KMS-11 (cell line): ENCODE results near the gene WIPI1.
A peak's percentile ranks its signal among the peaks of the same experiment; 100 is the strongest.

Experiments
- H2AFZ ChIP-seq: fragments of 200-600 bp; sonication (generic); 2 replicates; pipeline ENCODE4 v1.6.1; 2016; ENCODE audit warnings: antibody characterized with exemption, mixed run types, low read depth
- H3K27ac ChIP-seq: fragments of 200-600 bp; sonication (generic); 2 replicates; pipeline ENCODE4 v1.6.1; 2016; ENCODE audit warnings: mild to moderate bottlenecking, mixed run types
- H3K27me3 ChIP-seq: fragments of 200-600 bp; sonication (generic); 2 replicates; pipeline ENCODE4 v1.6.1; 2017; ENCODE audit warnings: mild to moderate bottlenecking, low read depth, mixed run types, moderate library complexity; ENCODE audit not compliant: insufficient read depth
- H3K36me3 ChIP-seq: fragments of 200-600 bp; sonication (generic); 2 replicates; pipeline ENCODE4 v1.6.1; 2017; ENCODE audit warnings: mild to moderate bottlenecking, mixed run types; ENCODE audit not compliant: insufficient read depth
- H3K4me1 ChIP-seq: fragments of 200-600 bp; sonication (generic); 2 replicates; pipeline ENCODE4 v1.6.1; 2016; ENCODE audit warnings: mild to moderate bottlenecking, low read depth, mixed run types; ENCODE audit not compliant: poor library complexity, severe bottlenecking
- H3K4me2 ChIP-seq: fragments of 200-600 bp; sonication (generic); 2 replicates; pipeline ENCODE4 v1.7.0; 2016; ENCODE audit warnings: mild to moderate bottlenecking, mixed run types
- H3K4me3 ChIP-seq: fragments of 200-600 bp; sonication (generic); IDR thresholded peaks from 2 replicates; pipeline ENCODE4 v1.6.1; 2017; ENCODE audit warnings: low read depth, low read length, mixed read lengths; ENCODE audit not compliant: insufficient read depth
- H3K79me2 ChIP-seq: fragments of 200-600 bp; sonication (generic); 2 replicates; pipeline ENCODE4 v1.6.1; 2016; ENCODE audit warnings: low read depth, mixed run types; ENCODE audit not compliant: insufficient read depth
- H3K9ac ChIP-seq: fragments of 200-600 bp; sonication (generic); 2 replicates; pipeline ENCODE4 v1.6.1; 2016; ENCODE audit warnings: mild to moderate bottlenecking, mixed run types
- H4K20me1 ChIP-seq: fragments of 200-600 bp; sonication (generic); 2 replicates; pipeline ENCODE4 v1.6.1; 2016; ENCODE audit warnings: mild to moderate bottlenecking, mixed run types; ENCODE audit not compliant: insufficient read depth
- CTCF ChIP-seq: fragments of 200-600 bp; sonication (generic); conservative IDR thresholded peaks from 2 replicates; pipeline ENCODE4 v1.6.1; 2017; ENCODE audit warnings: low read depth, mild to moderate bottlenecking, antibody characterized with exemption, low read length, moderate library complexity, mixed read lengths

The WIPI1 gene

DNA sequence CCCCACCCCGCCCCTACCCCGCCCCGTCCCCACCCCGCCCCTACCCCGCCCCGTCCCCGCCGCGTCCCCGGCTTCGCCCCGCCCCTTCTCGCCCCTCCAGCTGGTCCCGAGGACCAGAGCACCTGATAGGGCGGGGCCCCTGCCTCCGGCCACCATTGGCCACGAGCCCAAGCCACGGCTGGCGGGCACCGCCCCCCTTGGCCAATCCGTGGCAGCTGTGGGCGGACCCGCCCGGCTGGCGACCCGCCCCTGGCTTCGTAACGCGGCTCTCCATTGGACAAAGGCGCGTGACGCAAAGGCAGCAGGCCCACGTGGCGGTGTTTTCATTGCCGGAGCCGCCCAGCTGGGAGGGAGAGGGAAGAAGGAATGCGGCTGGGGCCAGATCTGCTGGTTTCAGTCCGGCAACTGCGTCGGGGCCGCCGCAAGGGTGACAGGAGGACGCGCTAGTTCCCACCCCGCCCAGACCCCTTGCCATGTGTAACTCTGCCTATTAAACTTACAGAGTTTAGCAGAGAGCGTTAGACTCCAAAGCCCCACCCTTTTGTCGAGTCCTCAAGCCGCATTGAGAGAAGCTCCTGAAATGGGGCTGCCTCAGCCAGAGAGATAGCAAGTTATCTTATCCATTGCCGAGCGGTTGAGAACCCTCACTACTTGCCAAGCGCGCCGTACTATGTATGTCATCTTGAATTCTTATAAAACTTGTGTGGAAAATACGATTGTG, 403 bp upstream of the WIPI1 start:
- H3K36me3 ChIP-seq: no peaks in the 10 kb centered on the region
- H4K20me1 ChIP-seq: no peaks in the 10 kb centered on the region
- H3K79me2 ChIP-seq: peaks cover 5% of the 10 kb centered on the region; the same call in 1 of the 2 replicates
- no peak overlapping the region for H3K4me3 ChIP-seq
- H3K27ac ChIP-seq: peak overlapping the region; percentile 67; the same call in 1 of the 2 replicates
- H3K4me1 ChIP-seq: peaks cover 63% of the 10 kb centered on the region
- no peaks in the 10 kb centered on the region for H3K27me3 ChIP-seq
- peak overlapping the region; percentile 39; the same call in 1 of the 2 replicates for H3K9ac ChIP-seq
- H2AFZ ChIP-seq: peak overlapping the region; percentile 18; the same call in 1 of the 2 replicates
- no peak for TF ChIP-seq CTCF
- peak overlapping the region; percentile 68 for H3K4me2 ChIP-seq

DNA sequence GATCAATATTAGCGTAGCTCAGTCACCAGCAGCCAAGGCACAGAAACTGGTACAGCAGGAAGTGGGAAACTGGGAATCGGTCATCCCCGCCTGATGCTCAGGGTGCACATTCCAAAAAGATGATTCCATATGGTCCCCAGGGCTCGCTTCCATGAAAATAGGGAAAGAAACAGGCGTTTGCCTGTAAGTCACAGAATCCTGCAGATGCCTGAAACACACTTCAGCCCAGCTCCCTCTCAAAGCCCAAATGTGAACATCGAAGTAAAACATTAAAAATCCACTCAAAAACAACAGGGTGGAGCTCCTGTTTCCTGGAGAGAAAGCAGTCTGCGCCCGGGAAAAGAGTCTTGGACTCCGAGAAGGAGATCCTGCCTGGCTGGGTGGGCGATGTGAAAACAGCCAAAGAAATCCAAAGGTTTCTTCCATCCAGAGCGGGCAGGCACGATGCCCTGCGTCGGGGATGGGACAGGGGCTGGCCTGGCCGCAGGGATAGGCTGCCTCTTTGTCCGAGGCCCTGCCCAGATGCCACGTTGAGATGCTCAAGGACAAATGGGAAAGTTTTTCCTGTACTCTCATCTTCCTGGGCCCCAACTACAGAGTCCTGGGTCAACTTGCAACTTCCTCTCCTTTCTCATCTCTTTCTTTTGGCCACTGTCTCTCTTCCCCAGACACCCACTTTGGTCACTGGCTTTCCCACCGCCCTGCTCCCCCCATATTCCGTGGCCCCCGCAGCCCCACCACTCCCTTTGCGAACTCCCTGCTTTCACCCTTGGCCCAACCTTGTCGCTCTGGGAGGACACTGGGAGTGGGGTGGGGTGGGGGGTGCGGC, 743 bp downstream of the WIPI1 start:
- peak overlapping the region; percentile 59 for H3K9ac ChIP-seq
- no peak overlapping the region for H3K4me3 ChIP-seq
- H3K4me1 ChIP-seq: peaks cover 51% of the 10 kb centered on the region
- H3K36me3 ChIP-seq: no peaks in the 10 kb centered on the region
- no peak for TF ChIP-seq CTCF
- peak overlapping the region; percentile 64 for H2AFZ ChIP-seq
- H3K4me2 ChIP-seq: peak overlapping the region; percentile 93
- no peaks in the 10 kb centered on the region for H4K20me1 ChIP-seq
- no peaks in the 10 kb centered on the region for H3K27me3 ChIP-seq
- peaks cover 5% of the 10 kb centered on the region; the same call in 1 of the 2 replicates for H3K79me2 ChIP-seq
- H3K27ac ChIP-seq: peak overlapping the region; percentile 14; the same call in 1 of the 2 replicates

- Histone ChIP-seq H3K79me2 (peaks cover 5% of the 10 kb centered on the region; the same call in 1 of the 2 replicates), H3K4me2 (peak overlapping the region; percentile 93), H3K36me3 (no peaks in the 10 kb centered on the region), H3K27ac (peak overlapping the region; percentile 14; the same call in 1 of the 2 replicates), H3K9ac (peak overlapping the region; percentile 59; the same call in 1 of the 2 replicates), H3K4me3 (no peak overlapping the region), H2AFZ (peak overlapping the region; percentile 64; the same call in 1 of the 2 replicates), H4K20me1 (no peaks in the 10 kb centered on the region), H3K27me3 (no peaks in the 10 kb centered on the region), H3K4me1 (peaks cover 45% of the 10 kb centered on the region)
- no peak for TF ChIP-seq CTCF
Measured at GRCh38 chr17:68455901-68456338, 1.4 kb downstream of the WIPI1 start.

- Histone ChIP-seq H3K36me3 (no peaks in the 10 kb centered on the region), H3K27me3 (no peaks in the 10 kb centered on the region), H3K4me3 (no peak overlapping the region), H3K27ac (no peak overlapping the region), H3K4me1 (peaks cover 27% of the 10 kb centered on the region), H3K79me2 (peaks cover 5% of the 10 kb centered on the region; the same call in 1 of the 2 replicates), H3K9ac (no peak overlapping the region), H4K20me1 (no peaks in the 10 kb centered on the region), H2AFZ (no peak overlapping the region), H3K4me2 (no peak overlapping the region)
- TF ChIP-seq CTCF: no peak
Measured at GRCh38 chr17:68453991-68454665, 3.2 kb downstream of the WIPI1 start.
